Measurements from ENCODE around the gene SUFU. TPM values are rescaled to one million over a fixed set of nuclear protein-coding genes. Genes with fewer than 3 reads are reported as not detected.
"Not testable (repeated sequence)": the region's sequence is repeated elsewhere in the genome, so short reads cannot be mapped to it uniquely, and the experiment has no call there.

SUFU gene
- total RNA-seq: 1 to 10 TPM; 8.2 to 10.0 TPM

DNA sequence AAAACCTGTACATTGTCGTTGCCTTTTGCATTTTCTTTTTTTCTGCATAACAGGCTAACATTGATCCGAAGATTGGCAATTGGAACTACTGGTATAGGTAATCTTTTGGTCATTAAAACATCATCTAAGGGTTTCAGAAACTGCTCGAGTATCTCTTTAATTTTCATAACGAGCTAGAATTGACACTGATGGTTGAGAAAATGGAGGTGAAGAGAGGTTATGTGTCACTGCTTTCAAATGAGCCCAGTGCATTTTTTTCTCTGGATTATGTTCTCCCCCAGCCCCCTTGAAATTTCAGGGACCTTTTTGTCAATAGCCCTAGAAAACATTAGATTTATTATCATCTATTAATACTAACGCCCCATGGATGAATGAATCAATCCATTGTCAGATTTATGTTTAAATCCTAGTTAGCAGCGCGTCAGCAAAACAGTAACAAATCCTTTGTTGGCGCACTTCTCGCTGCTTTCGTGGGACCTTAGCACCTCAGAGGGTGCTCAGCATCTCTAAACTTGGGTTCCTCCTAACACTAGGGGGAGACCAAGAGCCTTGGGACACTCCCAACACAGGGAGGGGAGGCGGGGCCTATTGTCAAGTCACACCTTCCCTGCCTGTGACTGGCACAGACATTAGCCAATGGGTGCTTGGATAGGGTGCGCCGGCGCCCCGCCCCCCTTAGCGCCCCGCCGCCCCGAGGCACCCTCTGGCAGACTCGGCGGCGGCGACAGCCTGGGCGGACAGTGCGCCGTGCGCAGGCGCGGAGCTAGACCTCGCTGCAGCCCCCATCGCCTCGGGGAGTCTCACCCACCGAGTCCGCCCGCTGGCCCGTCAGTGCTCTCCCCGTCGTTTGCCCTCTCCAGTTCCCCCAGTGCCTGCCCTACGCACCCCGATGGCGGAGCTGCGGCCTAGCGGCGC is at the start of gene SUFU:
SUFU (plus strand) TSS at position 709 of the 915 bp plus-strand sequence; CDS start at position 890, 181 bp downstream.
- no peaks in the 10 kb centered on the region for H3K9me3 Mint-ChIP-seq
- peaks cover 23% of the 10 kb centered on the region for H3K4me1 Mint-ChIP-seq (ENCODE audit: low read depth)
- ChIA-PET POLR2A (interaction anchor here (0.6 to 3.4 kb wide), 6 partner anchors 40 to 413 kb away, joined by 3 to 14 read pairs (median 6); partner anchors contain the start of genes GBF1 and TRIM8), CTCF (interaction anchor here (0.5 to 4.1 kb wide), 34 partner anchors 8 to 1489 kb away, joined by 3 to 139 read pairs (median 4); partner anchors contain the start of genes C10orf95, NFKB2 and TRIM8)
- intact Hi-C loops (cut with micrococcal nuclease): loop anchor here (1.0 to 5.0 kb wide), 9 partner anchors 39 to 1507 kb away; partner anchors contain the start of genes CNNM2, OGA and WBP1L
- peak within 1 kb of the TSS; percentile 79 for H3K27ac Mint-ChIP-seq
- H3K36me3 Mint-ChIP-seq: no peaks in the 10 kb centered on the region
- peak within 1 kb of the TSS; percentile 95 for H3K4me3 Mint-ChIP-seq
- no peaks in the 10 kb centered on the region for H3K27me3 Mint-ChIP-seq
- peak; percentile 98 for DNase-seq

DNA sequence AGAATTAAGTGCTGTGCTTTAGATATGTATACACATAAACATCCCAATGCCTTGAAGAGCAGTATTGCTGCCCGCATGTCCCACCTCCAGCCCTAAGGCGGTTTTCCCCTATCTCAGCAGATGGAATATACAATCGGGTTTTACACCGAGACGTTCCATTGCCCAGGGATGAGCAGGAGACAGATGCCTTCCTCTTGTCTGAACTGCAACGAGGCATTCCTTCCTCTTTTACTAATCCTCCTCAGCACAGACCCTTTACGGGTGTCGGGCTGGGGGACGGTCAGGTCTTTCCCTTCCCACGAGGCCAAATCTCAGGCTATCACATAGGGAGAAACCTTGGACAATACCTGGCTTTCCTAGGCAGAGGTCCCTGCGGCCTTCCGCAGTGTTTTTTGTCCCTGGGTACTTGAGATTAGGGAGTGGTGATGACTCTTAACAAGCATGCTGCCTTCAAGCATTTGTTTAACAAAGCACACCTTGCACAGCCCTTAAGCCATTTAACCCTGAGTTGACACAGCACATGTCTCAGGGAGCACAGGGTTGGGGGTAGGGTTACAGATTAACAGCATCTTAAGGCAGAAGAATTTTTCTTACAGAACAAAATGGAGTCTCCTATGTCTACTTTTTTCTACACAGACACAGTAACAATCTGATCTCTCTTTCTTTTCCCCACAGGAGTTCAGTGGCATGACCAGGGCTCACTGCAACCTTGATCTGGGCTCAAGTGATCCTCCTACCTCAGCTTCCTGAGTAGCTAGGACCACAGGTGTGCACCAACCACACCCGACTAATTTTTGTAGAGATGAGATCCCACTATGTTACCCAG is 48.9 kb upstream of the SUFU start:
- Mint-ChIP-seq H3K36me3 (peaks cover 15% of the 10 kb centered on the region), H3K27ac (peak overlapping the region; percentile 58), H3K4me1 (ENCODE audit: low read depth) (peaks cover 26% of the 10 kb centered on the region)
- POLR2A ChIA-PET, H3K27me3 Mint-ChIP-seq, CTCF ChIA-PET, DNase-seq, H3K9me3 Mint-ChIP-seq, H3K4me3 Mint-ChIP-seq: not testable (repeated sequence)
- intact Hi-C loops (cut with micrococcal nuclease): loop anchor here (10.0 kb wide), 1 partner anchor 740 kb away; the partner anchor contains the start of gene NT5C2

DNA sequence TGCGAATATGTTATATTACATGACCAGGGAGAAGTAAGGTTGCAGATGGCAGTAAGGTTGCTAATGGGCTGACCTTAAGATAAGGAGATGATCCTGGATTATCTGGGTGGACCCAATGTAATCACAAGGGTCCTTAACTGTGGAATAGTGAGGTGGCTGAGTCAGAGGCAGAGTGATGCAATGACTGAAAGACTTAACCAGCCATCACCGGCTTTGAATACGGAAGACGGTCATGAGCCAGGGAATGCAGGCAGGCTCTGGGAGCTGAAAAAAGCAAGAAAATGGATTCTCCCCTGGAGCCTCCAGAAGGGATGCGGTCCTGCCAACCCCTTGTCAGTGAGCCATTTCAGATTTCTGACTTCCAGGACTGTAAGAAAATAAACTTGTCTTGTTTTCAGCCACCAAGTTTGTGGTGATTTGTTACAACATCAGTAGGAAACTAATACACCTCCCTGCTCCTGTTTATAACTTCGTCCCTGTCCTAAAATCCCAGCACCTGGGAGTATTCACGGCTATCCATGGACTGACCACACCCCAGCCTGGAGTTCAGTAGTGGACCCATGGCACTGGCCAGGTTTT is 47.8 kb upstream of the SUFU start:
- ChIA-PET POLR2A (interaction anchor here (0.6 kb wide), 1 partner anchor 58 kb away, joined by 4 read pairs; no protein-coding TSS in a partner anchor), CTCF (interaction anchor here (1.8 kb wide), 1 partner anchor 23 kb away, joined by 4 read pairs; no protein-coding TSS in a partner anchor)
- H3K9me3 Mint-ChIP-seq: no peaks in the 10 kb centered on the region
- H3K36me3 Mint-ChIP-seq: peaks cover 15% of the 10 kb centered on the region
- no peaks in the 10 kb centered on the region for H3K27me3 Mint-ChIP-seq
- peaks cover 31% of the 10 kb centered on the region for H3K4me1 Mint-ChIP-seq (ENCODE audit: low read depth)
- DNase-seq: no peak
- H3K27ac Mint-ChIP-seq: peak overlapping the region; percentile 8
- H3K4me3 Mint-ChIP-seq: no peak overlapping the region
- intact Hi-C loops (cut with micrococcal nuclease): loop anchor here (10.0 kb wide), 1 partner anchor 739 kb away; the partner anchor contains the start of gene NT5C2

DNA sequence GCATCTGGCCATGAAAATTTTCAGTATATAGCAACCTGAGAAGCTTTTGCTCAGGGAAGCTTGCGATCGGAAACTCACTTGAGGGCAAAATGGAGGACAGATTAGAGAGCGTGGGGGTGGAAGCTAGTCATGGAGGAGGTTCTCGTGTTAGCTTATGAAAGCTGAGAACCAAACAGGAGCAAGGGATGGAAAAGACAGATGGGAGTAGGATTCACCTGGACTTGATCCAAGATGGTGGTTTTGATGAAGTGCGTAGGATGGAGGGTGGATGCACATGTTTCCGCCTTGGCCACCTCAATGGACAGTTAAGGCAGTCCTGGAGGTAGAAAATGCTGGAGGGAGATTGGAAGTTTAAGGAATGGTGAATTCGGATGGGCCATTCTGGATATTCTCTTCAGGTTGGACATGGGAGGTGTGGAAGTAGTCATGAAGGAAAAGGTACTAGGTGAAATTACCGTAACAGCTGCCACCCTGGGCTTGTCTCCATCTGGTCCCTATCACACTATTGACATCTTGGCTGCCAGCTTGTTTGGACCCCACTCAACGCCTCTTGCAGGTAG is 46.1 kb upstream of the SUFU start:
- H3K4me3 Mint-ChIP-seq: no peak overlapping the region
- H3K36me3 Mint-ChIP-seq: peaks cover 11% of the 10 kb centered on the region
- no peaks in the 10 kb centered on the region for H3K27me3 Mint-ChIP-seq
- no peak overlapping the region for H3K27ac Mint-ChIP-seq
- ChIA-PET CTCF (no interaction called here), POLR2A (no interaction called here)
- DNase-seq: no peak
- intact Hi-C loops (cut with micrococcal nuclease): loop anchor here (10.0 kb wide), 1 partner anchor 737 kb away; the partner anchor contains the start of gene NT5C2
- peaks cover 30% of the 10 kb centered on the region for H3K4me1 Mint-ChIP-seq (ENCODE audit: low read depth)
- H3K9me3 Mint-ChIP-seq: no peaks in the 10 kb centered on the region

DNA sequence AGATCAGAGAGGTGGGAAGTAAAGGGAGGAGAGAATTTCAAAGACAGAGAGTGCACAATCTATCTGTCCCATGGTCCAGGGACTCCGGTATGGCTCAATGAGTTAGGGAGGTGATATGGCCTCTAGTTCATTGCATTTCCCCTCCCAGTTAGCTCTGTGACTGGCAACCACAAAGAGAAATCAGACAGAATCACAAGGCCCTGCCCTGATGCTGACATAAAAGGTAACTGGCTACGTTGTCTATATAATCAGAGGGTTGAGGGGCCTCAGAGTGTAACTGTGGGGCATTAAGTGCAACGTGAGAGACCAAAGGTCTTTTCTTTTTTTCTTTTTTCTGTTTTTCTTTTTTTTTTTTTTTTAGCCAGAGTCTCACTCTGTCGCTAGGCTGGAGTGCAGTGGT is 45.1 kb upstream of the SUFU start:
- H3K27ac Mint-ChIP-seq: no peak overlapping the region

DNA sequence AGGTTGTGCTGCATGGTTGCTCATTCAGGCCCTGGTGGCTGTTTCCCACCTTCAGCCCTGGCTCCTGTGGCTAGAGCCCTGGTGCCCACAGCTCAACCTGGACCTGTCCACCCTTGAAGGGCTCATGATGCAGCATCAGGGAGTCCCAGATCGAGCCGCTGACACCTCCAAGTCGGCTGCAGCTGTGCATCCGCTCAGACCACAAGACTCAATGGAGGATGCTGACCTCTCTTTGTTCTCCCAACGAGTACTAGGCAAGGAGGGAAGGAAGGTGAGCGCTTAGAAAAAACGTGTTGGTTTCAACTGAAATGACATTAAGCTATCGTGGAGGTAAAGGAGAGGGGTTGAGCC is 43.0 kb upstream of the SUFU start:
- POLR2A ChIA-PET: interaction anchor here (1.1 to 2.8 kb wide), 5 partner anchors 8 to 66 kb away, joined by 3 to 33 read pairs (median 5); partner anchors contain the start of genes C10orf95, FBXL15 and NFKB2
- H3K4me3 Mint-ChIP-seq: peak overlapping the region; percentile 82
- no peaks in the 10 kb centered on the region for H3K9me3 Mint-ChIP-seq
- peak overlapping the region; percentile 47 for H3K27ac Mint-ChIP-seq
- intact Hi-C loops (cut with micrococcal nuclease): loop anchor here (1.0 kb wide), 1 partner anchor 42 kb away; the partner anchor contains the start of gene SUFU
- CTCF ChIA-PET: interaction anchor here (1.1 to 4.4 kb wide), 7 partner anchors 9 to 123 kb away, joined by 3 to 26 read pairs (median 9); partner anchors contain the start of genes C10orf95 and FBXL15
- no peaks in the 10 kb centered on the region for H3K27me3 Mint-ChIP-seq
- peak; percentile 24 for DNase-seq
- H3K36me3 Mint-ChIP-seq: peaks cover 2% of the 10 kb centered on the region
- H3K4me1 Mint-ChIP-seq (ENCODE audit: low read depth): peaks cover 23% of the 10 kb centered on the region

More for the DNA sequence above, 45.1 kb upstream of the SUFU start:
- no peak for DNase-seq
- CTCF ChIA-PET: no interaction called here
- intact Hi-C loops (cut with micrococcal nuclease): loop anchor here (10.0 kb wide), 1 partner anchor 736 kb away; the partner anchor contains the start of gene NT5C2
- Mint-ChIP-seq H3K4me3 (no peak overlapping the region), H3K36me3 (peaks cover 6% of the 10 kb centered on the region), H3K27me3 (no peaks in the 10 kb centered on the region), H3K4me1 (ENCODE audit: low read depth) (peaks cover 24% of the 10 kb centered on the region), H3K9me3 (no peaks in the 10 kb centered on the region)
- POLR2A ChIA-PET: interaction anchor here (0.5 to 0.8 kb wide), 3 partner anchors 15 to 113 kb away, joined by 3 read pairs; no protein-coding TSS in a partner anchor

DNA sequence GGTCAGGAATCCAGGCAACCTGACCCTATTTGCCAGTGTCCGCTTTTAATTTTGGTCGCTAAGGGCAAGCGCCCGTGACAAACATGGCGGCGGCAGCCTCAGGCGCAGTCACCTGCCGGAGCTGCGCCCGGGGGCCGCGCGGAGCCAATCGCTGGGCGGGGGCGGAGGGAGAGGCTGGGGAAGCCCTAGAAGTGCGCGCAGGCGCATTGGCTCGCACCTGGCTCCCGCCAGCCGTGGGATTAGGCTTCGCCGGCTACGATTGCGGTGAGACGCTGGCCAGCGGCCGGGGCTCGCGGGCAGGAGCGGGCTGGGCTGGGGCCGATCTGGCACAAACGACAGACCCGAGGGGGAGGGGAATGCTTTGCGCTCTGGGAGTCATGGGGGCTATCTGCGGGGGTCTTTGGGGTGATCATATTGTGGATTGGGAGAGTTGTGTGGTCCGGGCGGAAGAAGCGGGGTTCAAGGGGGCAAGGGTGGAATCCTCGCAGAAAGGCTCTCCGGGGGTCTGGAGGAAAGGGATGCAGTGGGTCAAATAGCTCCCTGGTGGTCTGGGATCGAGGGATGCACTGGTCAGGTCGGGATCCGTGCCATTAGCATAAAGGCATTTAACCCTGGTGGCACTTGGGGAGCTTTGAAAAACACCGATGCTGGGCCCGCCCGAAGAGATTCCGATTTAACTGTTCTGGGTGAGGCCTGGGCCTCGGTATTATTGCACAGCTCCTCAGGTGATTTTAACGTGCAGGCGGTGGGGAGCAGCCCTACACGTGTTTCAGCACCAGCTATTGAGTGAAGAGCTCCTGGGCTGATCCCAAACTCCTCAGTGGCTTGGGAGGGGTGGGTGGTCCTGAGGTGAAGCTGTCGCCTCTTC is 42.4 kb upstream of the SUFU start:
- no peaks in the 10 kb centered on the region for H3K9me3 Mint-ChIP-seq
- H3K27ac Mint-ChIP-seq: peak overlapping the region; percentile 47
- peaks cover 2% of the 10 kb centered on the region for H3K36me3 Mint-ChIP-seq
- POLR2A ChIA-PET: interaction anchor here (1.0 to 2.8 kb wide), 7 partner anchors 9 to 110 kb away, joined by 3 to 33 read pairs (median 5); partner anchors contain the start of genes C10orf95, CUEDC2, FBXL15 and NFKB2
- peaks cover 23% of the 10 kb centered on the region for H3K4me1 Mint-ChIP-seq (ENCODE audit: low read depth)
- DNase-seq: peak; percentile 95
- intact Hi-C loops (cut with micrococcal nuclease): loop anchor here (1.0 kb wide), 1 partner anchor 42 kb away; the partner anchor contains the start of gene SUFU
- CTCF ChIA-PET: interaction anchor here (0.8 to 4.4 kb wide), 14 partner anchors 10 to 620 kb away, joined by 3 to 26 read pairs (median 6); partner anchors contain the start of genes C10orf95 and FBXL15
- no peaks in the 10 kb centered on the region for H3K27me3 Mint-ChIP-seq
- peak overlapping the region; percentile 82 for H3K4me3 Mint-ChIP-seq

DNA sequence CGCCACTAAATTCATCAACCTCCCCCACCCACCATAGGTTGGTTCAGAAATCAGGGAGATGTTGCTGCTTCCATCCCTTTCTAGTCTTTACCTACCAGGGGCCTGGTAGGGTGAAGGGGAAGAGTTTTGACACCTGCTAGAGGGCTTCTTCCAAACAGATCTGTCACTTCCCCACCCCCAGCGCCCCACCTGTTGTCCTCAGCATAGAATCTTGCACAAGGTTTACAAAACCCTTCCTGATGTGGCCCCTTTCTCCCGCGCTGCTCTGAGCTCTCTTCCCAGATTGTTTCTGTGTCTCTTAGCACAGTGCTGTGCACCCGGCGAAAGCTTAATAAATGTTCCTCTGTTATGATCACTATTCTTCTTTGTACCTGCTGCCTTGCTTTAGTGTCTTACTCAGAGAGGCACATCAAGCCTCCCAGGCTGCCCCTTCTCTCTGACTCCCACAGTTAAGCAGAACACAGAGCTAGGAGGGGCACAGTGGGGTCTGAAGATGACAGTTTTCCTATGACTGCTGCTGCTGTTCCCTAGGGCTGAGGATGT is 41.2 kb upstream of the SUFU start:
- ChIA-PET CTCF (interaction anchor here (0.9 to 4.4 kb wide), 8 partner anchors 11 to 621 kb away, joined by 3 to 26 read pairs (median 10); partner anchors contain the start of genes C10orf95 and FBXL15), POLR2A (interaction anchor here (0.9 to 2.8 kb wide), 5 partner anchors 12 to 111 kb away, joined by 3 to 33 read pairs (median 5); partner anchors contain the start of genes C10orf95 and NFKB2)
- H3K4me3 Mint-ChIP-seq: no peak overlapping the region
- no peaks in the 10 kb centered on the region for H3K27me3 Mint-ChIP-seq
- no peak overlapping the region for H3K27ac Mint-ChIP-seq
- no peak for DNase-seq
- H3K36me3 Mint-ChIP-seq: peaks cover 2% of the 10 kb centered on the region
- no peaks in the 10 kb centered on the region for H3K9me3 Mint-ChIP-seq
- peaks cover 23% of the 10 kb centered on the region for H3K4me1 Mint-ChIP-seq (ENCODE audit: low read depth)
- intact Hi-C loops (cut with micrococcal nuclease): no loop called here

DNA sequence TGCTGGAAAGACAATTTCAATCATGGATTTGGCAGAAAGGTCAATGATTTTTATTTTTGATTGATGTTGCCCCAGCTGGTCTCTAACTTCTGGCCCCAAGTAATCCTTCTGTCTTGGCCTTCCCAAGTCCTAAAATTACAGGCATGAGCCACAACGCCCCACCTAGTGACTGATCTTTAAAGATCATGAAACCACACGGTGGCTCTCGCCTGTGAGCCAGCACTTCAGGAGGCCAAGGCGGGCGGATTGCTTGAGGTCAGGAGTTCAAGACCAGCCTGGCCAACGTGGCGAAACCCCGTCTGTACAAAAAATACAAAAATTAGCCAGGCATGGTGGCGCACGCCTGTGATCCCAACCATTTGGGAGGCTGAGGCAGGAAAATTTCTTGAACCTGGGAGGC is 39.8 kb upstream of the SUFU start:
- no peak for DNase-seq
- H3K4me1 Mint-ChIP-seq (ENCODE audit: low read depth): peaks cover 23% of the 10 kb centered on the region
- intact Hi-C loops (cut with micrococcal nuclease): no loop called here

More for the DNA sequence above, 39.8 kb upstream of the SUFU start:
- H3K27me3 Mint-ChIP-seq: no peaks in the 10 kb centered on the region
- ChIA-PET POLR2A (interaction anchor here (0.6 kb wide), 1 partner anchor 1949 kb away, joined by 3 read pairs; no protein-coding TSS in a partner anchor), CTCF (interaction anchor here (0.6 to 4.4 kb wide), 4 partner anchors 12 to 120 kb away, joined by 3 to 22 read pairs (median 3); partner anchors contain the start of gene C10orf95)
- H3K4me3 Mint-ChIP-seq: no peak overlapping the region
- no peaks in the 10 kb centered on the region for H3K36me3 Mint-ChIP-seq
- H3K27ac Mint-ChIP-seq: no peak overlapping the region
- no peaks in the 10 kb centered on the region for H3K9me3 Mint-ChIP-seq

All from activated CD4-positive, alpha-beta memory T cell treated with anti-CD3 and anti-CD28 coated beads for 36 hours (primary cell).